Activated T-cell treated with anti-CD3 and anti-CD28 coated beads, Interleukin-2, amount 50 U/mL, for 24 hours (primary cell): ENCODE results near the gene THADA.

Experiments used
- DNase-seq: peaks from one replicate; pipeline ENCODE4 v3.0.0-alpha.2; 2020
- H3K27ac Mint-ChIP-seq: 2 replicates; pipeline ENCODE4 v1.8.0; 2020; ENCODE audit warnings: mild to moderate bottlenecking, mixed read lengths
- H3K27me3 Mint-ChIP-seq: 2 replicates; pipeline ENCODE4 v1.8.0; 2020; ENCODE audit warnings: mixed read lengths
- H3K36me3 Mint-ChIP-seq: 2 replicates; pipeline ENCODE4 v1.8.0; 2020; ENCODE audit warnings: low read depth, mixed read lengths
- H3K4me1 Mint-ChIP-seq: 2 replicates; pipeline ENCODE4 v1.8.0; 2020; ENCODE audit warnings: low read depth, mixed read lengths
- H3K4me3 Mint-ChIP-seq: 2 replicates; pipeline ENCODE4 v1.8.0; 2020; ENCODE audit warnings: mild to moderate bottlenecking, moderate library complexity, mixed read lengths
- H3K9me3 Mint-ChIP-seq: 2 replicates; pipeline ENCODE4 v1.8.0; 2020; ENCODE audit warnings: mixed read lengths

The THADA gene

GRCh38 chr2:43312755-43313641, 282.8 kb downstream of the THADA start:
- DNase-seq, result no peak
- Mint-ChIP-seq H3K4me1 (peaks cover 24% of the 10 kb centered on the region), H3K27me3 (no peaks in the 10 kb centered on the region), H3K9me3 (no peaks in the 10 kb centered on the region), H3K36me3 (peaks cover 50% of the 10 kb centered on the region), H3K27ac (peak overlapping the region; percentile 33), H3K4me3 (no peak overlapping the region)

DNA sequence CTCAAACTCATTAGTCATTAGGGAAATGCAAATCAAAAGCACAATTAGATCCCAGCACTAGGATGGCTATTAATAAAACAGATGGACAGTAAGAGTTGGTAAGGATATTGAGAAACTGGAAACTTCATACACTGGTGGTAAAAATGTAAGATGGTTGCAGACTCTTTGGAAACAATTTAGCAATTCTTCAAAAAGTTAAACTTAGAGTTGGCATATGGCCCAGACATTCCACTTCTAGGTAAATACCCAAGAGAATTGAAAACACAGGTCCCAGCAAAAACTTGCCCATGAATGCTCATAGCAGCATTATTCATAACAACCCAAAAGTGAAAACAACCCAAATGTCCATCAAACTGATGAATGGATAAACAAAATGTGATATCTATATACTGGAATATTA, 284.6 kb downstream of the THADA start:
- no peak overlapping the region for H3K27ac Mint-ChIP-seq
- H3K4me1 Mint-ChIP-seq, result peaks cover 22% of the 10 kb centered on the region
- no peak overlapping the region for H3K4me3 Mint-ChIP-seq
- no peaks in the 10 kb centered on the region for H3K9me3 Mint-ChIP-seq
- peaks cover 58% of the 10 kb centered on the region for H3K36me3 Mint-ChIP-seq
- DNase-seq, result no peak
- no peaks in the 10 kb centered on the region for H3K27me3 Mint-ChIP-seq

DNA sequence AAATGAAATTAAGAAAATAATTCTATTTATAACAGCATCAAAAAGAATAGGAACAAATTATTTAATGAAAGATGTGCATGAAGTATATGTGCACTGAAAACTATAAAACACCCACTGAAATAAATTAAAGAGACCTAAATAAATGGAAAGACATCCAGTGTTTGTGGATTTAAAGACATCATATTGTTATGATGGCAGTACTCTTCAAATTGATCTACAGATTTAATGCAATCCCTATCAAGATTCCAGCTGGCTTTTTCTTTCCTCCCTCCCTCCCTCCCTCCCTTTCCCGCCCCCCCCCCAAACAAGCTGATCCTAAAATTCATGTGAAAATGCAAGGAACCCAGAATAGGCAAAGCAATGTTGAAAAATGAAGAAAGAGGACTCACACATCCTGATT, 285.9 kb downstream of the THADA start:
- no peak overlapping the region for H3K4me3 Mint-ChIP-seq
- H3K27ac Mint-ChIP-seq, result no peak overlapping the region
- no peak for DNase-seq
- H3K9me3 Mint-ChIP-seq, result no peaks in the 10 kb centered on the region
- no peaks in the 10 kb centered on the region for H3K27me3 Mint-ChIP-seq
- peaks cover 14% of the 10 kb centered on the region for H3K4me1 Mint-ChIP-seq
- peaks cover 52% of the 10 kb centered on the region for H3K36me3 Mint-ChIP-seq

GRCh38 chr2:43307973-43308372, 287.9 kb downstream of the THADA start:
- Mint-ChIP-seq H3K27ac (no peak overlapping the region), H3K27me3 (no peaks in the 10 kb centered on the region), H3K4me1 (peaks cover 10% of the 10 kb centered on the region), H3K4me3 (no peak overlapping the region), H3K9me3 (no peaks in the 10 kb centered on the region), H3K36me3 (peaks cover 63% of the 10 kb centered on the region)
- no peak for DNase-seq

- Mint-ChIP-seq H3K27ac (no peak overlapping the region), H3K4me1 (peaks cover 9% of the 10 kb centered on the region), H3K36me3 (peaks cover 60% of the 10 kb centered on the region), H3K9me3 (no peaks in the 10 kb centered on the region), H3K4me3 (no peak overlapping the region), H3K27me3 (no peaks in the 10 kb centered on the region)
- DNase-seq, result no peak
Observed at GRCh38 chr2:43307046-43307445, 288.8 kb downstream of the THADA start.

GRCh38 chr2:43306197-43306596, 289.6 kb downstream of the THADA start:
- no peak overlapping the region for H3K27ac Mint-ChIP-seq
- peaks cover 57% of the 10 kb centered on the region for H3K36me3 Mint-ChIP-seq
- H3K9me3 Mint-ChIP-seq, result no peaks in the 10 kb centered on the region
- no peaks in the 10 kb centered on the region for H3K27me3 Mint-ChIP-seq
- H3K4me3 Mint-ChIP-seq, result no peak overlapping the region
- peaks cover 10% of the 10 kb centered on the region for H3K4me1 Mint-ChIP-seq
- no peak for DNase-seq

DNA sequence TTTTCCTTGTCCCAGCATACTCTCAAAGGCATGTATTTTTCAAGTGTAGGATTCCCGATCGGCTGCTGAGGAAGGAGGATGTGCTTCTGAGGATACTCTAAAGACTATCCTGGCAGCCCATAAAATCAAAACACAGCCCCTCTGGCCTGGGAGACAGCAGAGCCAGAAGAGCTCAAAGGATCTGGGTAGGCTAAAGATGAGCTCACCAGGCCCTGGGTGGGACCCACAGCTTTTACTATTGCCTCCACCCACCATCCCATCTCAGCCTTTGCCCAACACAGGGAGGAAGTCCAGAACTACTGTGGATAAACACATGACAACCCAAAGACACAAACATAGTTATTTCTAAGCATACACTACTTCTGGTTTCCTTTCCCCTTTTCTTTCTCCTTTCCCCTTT, 290.3 kb downstream of the THADA start:
- H3K27ac Mint-ChIP-seq, result no peak overlapping the region
- H3K9me3 Mint-ChIP-seq, result no peaks in the 10 kb centered on the region
- H3K27me3 Mint-ChIP-seq, result no peaks in the 10 kb centered on the region
- H3K4me3 Mint-ChIP-seq, result no peak overlapping the region
- DNase-seq, result no peak
- peaks cover 16% of the 10 kb centered on the region for H3K4me1 Mint-ChIP-seq
- peaks cover 56% of the 10 kb centered on the region for H3K36me3 Mint-ChIP-seq

DNA sequence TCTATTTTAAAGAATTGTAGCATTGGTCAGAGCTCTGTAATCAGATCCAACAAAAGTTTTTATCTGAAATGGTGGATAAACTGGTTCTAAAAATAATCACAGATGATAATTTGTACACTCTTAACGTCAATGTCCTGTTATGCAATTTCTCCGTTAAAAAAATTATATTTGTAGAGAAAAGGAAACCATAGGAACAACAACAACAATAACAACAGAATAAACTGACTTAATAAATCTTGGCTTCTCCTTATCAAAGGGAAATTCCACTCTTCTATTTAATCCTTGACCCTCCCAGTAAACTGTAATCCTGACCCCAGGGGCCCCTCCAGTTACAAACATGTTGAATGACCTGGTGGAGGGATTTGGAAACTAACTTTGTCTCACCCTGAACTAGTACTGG, 290.8 kb downstream of the THADA start:
- Mint-ChIP-seq H3K27me3 (no peaks in the 10 kb centered on the region), H3K27ac (no peak overlapping the region)
- DNase-seq, result no peak

GRCh38 chr2:43303889-43304288, 291.9 kb downstream of the THADA start:
- no peaks in the 10 kb centered on the region for H3K27me3 Mint-ChIP-seq
- no peak overlapping the region for H3K27ac Mint-ChIP-seq
- no peak for DNase-seq
- H3K36me3 Mint-ChIP-seq, result peaks cover 45% of the 10 kb centered on the region
- no peak overlapping the region for H3K4me3 Mint-ChIP-seq
- H3K9me3 Mint-ChIP-seq, result no peaks in the 10 kb centered on the region
- peaks cover 19% of the 10 kb centered on the region for H3K4me1 Mint-ChIP-seq

More for the DNA sequence above, 290.8 kb downstream of the THADA start:
- Mint-ChIP-seq H3K9me3 (no peaks in the 10 kb centered on the region), H3K4me3 (no peak overlapping the region), H3K36me3 (peaks cover 52% of the 10 kb centered on the region), H3K4me1 (peaks cover 19% of the 10 kb centered on the region)

- H3K36me3 Mint-ChIP-seq, result peaks cover 42% of the 10 kb centered on the region
- H3K27me3 Mint-ChIP-seq, result no peaks in the 10 kb centered on the region
- no peak overlapping the region for H3K4me3 Mint-ChIP-seq
- no peak for DNase-seq
- no peaks in the 10 kb centered on the region for H3K9me3 Mint-ChIP-seq
- no peak overlapping the region for H3K27ac Mint-ChIP-seq
- H3K4me1 Mint-ChIP-seq, result peaks cover 19% of the 10 kb centered on the region
Observed at GRCh38 chr2:43302961-43303494, 292.8 kb downstream of the THADA start.

DNA sequence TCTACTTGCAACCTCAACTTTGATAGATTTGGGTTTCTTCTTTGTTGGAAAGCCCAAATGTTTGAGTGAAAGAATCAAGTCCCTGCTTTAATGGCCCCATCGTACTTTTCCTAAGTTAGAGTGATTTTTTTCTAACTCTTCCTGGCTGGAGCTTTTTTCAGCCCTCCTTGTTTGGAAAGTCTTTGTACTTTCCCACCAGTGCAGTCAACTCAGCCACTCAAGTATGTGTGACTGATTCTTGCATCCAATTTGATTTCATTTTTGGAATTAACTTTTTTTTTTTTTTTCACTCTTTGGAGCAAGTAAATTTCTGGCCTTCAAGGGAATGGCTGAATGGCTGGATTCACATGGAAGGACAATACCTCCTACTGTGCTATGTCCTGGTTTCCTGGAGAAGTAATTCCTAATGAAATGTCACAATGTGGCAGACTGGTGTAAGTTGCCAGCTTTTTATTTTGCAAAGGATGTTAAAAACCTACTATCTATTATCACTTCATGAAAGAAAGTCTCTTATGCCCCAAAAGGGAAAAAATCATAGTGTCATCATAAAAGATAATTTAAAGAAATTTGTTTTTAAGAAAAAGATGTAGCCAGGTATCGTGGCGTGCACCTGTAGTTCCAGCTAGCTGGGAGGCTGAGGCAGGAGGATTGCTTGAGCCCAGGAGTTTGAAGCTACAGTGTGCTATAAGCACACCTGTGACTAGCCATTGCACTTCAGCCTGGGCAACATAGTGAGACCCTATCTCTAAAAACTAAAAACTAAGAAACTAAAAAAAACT, 293.5 kb downstream of the THADA start:
- Mint-ChIP-seq H3K9me3 (no peaks in the 10 kb centered on the region), H3K4me1 (peaks cover 19% of the 10 kb centered on the region), H3K36me3 (peaks cover 38% of the 10 kb centered on the region), H3K27me3 (no peaks in the 10 kb centered on the region), H3K4me3 (no peak overlapping the region), H3K27ac (no peak overlapping the region)
- no peak for DNase-seq

GRCh38 chr2:43300781-43301583, 294.9 kb downstream of the THADA start:
- DNase-seq, result no peak
- no peak overlapping the region for H3K4me3 Mint-ChIP-seq
- no peaks in the 10 kb centered on the region for H3K9me3 Mint-ChIP-seq
- H3K27ac Mint-ChIP-seq, result no peak overlapping the region
- peaks cover 26% of the 10 kb centered on the region for H3K36me3 Mint-ChIP-seq
- peaks cover 19% of the 10 kb centered on the region for H3K4me1 Mint-ChIP-seq
- H3K27me3 Mint-ChIP-seq, result no peaks in the 10 kb centered on the region

DNA sequence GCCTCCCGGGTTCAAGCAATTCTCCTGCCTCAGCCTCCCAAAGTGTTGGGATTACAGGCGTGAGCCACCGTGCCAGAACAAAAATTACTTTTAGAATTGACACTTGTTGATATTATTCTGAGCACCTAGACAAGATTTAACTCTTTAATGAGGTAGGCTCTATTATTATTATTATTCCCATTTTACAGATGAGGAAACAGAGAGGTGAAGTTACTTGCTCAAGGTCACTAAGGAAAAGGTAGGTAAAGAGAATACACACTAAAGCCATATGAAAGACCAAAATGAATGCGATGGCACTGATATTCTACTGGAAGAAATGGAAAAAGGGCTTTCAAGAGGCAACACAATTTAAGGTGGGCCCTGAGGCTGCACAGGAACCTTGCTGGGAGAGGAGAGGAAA, 295.6 kb downstream of the THADA start:
- H3K4me1 Mint-ChIP-seq, result peaks cover 23% of the 10 kb centered on the region
- H3K27me3 Mint-ChIP-seq, result no peaks in the 10 kb centered on the region
- no peaks in the 10 kb centered on the region for H3K9me3 Mint-ChIP-seq
- H3K4me3 Mint-ChIP-seq, result no peak overlapping the region
- no peak for DNase-seq
- H3K36me3 Mint-ChIP-seq, result peaks cover 24% of the 10 kb centered on the region
- H3K27ac Mint-ChIP-seq, result no peak overlapping the region

DNA sequence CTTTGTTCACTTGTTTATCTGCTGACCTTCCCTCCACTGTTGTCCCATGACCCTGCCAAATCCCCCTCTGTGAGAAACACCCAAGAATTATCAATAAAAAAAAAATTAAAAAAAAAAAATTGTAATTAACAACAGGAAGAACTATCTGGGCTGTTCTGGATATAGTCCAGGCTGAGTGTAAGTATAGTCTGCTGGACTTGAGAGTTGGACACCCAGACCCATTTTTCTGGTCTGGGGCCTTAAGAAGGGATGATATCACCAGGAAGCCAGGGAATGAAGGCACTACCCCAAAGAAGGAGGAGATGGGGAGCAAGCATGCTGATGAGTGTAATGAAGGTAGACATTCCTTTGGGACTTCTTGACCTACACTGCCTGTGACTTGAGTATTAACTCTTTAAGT, 297.3 kb downstream of the THADA start:
- DNase-seq, result no peak
- Mint-ChIP-seq H3K4me1 (peaks cover 35% of the 10 kb centered on the region), H3K9me3 (no peaks in the 10 kb centered on the region), H3K4me3 (no peak overlapping the region), H3K27ac (no peak overlapping the region), H3K36me3 (peaks cover 20% of the 10 kb centered on the region), H3K27me3 (no peaks in the 10 kb centered on the region)
